PC-3 (cell line): Measurements from ENCODE around the gene TCEA2. TPM values are rescaled to one million over a fixed set of nuclear protein-coding genes. Genes with fewer than 3 reads are reported as not detected.

Experiments
- ATAC-seq: fragments of 200-7000 bp; cut with Tn5 transposase; 2 replicates; pipeline ENCODE4 v1.9.1; 2020; ENCODE audit warnings: mild to moderate bottlenecking, moderate library complexity
- BruUV-seq: library from RNA; stranded (reverse); fragments of 400-500 nt; replicated peaks from 2 replicates; lab custom pipeline; 2021; lab: Mats Ljungman, UMichigan
- CTCF ChIA-PET: fragments of 300-600 bp; sonication (Branson Sonifier 250); formaldehyde crosslinking; loops from one replicate; lab custom pipeline; 2022; ENCODE audit warnings: antibody characterized with exemption; lab: Charles Lee
- POLR2A ChIA-PET: fragments of 300-600 bp; sonication (Branson Sonifier 250); formaldehyde crosslinking; loops from one replicate; lab custom pipeline; 2022; ENCODE audit warnings: antibody characterized with exemption; ENCODE audit not compliant: unreplicated experiment; lab: Charles Lee
- DNase-seq: peaks from one replicate; pipeline ENCODE4 v3.0.0-alpha.2; 2015
- H2AFZ ChIP-seq: fragments of 300-600 bp; sonication (generic); 2 replicates; pipeline ENCODE4 v1.6.0; 2016; ENCODE audit warnings: antibody characterized with exemption, low read length
- H3F3A ChIP-seq: fragments of 300-600 bp; sonication (generic); one replicate; pipeline ENCODE4 v1.6.0; 2017; ENCODE audit warnings: antibody characterized with exemption, low read length, control low read depth, mild to moderate bottlenecking; ENCODE audit not compliant: unreplicated experiment
- H3K27ac ChIP-seq: fragments of 300-600 bp; sonication (generic); 2 replicates; pipeline ENCODE4 v1.5.1; 2016; ENCODE audit warnings: mild to moderate bottlenecking, low read length
- H3K27me3 ChIP-seq: fragments of 300-600 bp; sonication (generic); 2 replicates; pipeline ENCODE4 v1.6.1; 2016; ENCODE audit warnings: low read length, mixed read lengths
- H3K36me3 ChIP-seq: fragments of 300-600 bp; sonication (generic); 2 replicates; pipeline ENCODE4 v1.6.1; 2016; ENCODE audit warnings: low read depth, mixed run types, low read length, mixed read lengths
- H3K4me1 ChIP-seq: fragments of 300-600 bp; sonication (generic); 2 replicates; pipeline ENCODE4 v1.5.1; 2016; ENCODE audit warnings: low read length; ENCODE audit not compliant: insufficient read depth
- H3K4me2 ChIP-seq: fragments of 300-600 bp; sonication (generic); 2 replicates; pipeline ENCODE4 v1.6.0; 2016; ENCODE audit warnings: low read length
- H3K4me3 ChIP-seq: fragments of 300-600 bp; sonication (generic); 2 replicates; pipeline ENCODE4 v1.5.1; 2016; ENCODE audit warnings: mild to moderate bottlenecking, low read length, mixed read lengths
- H3K79me2 ChIP-seq: fragments of 300-600 bp; sonication (generic); 2 replicates; pipeline ENCODE4 v1.6.1; 2017; ENCODE audit warnings: low read length, mixed read lengths
- H3K9ac ChIP-seq: fragments of 300-600 bp; sonication (generic); 2 replicates; pipeline ENCODE4 v1.6.0; 2016; ENCODE audit warnings: mild to moderate bottlenecking, low read length
- H3K9me2 ChIP-seq: fragments of 300-600 bp; sonication (generic); replicated peaks from 2 replicates; pipeline ENCODE4 v1.6.1; 2016; ENCODE audit warnings: mixed run types, low read length, mixed read lengths
- H3K9me3 ChIP-seq: fragments of 300-600 bp; sonication (generic); 2 replicates; pipeline ENCODE4 v1.6.1; 2016; ENCODE audit warnings: low read length, mixed read lengths
- H4K20me1 ChIP-seq: fragments of 300-600 bp; sonication (generic); 2 replicates; pipeline ENCODE4 v1.6.1; 2016; ENCODE audit warnings: low read length, mixed read lengths
- EZH2 ChIP-seq: fragments of 300-600 bp; sonication (generic); IDR thresholded peaks from one replicate; pipeline ENCODE4 v1.6.1; 2017; ENCODE audit warnings: antibody characterized with exemption, mild to moderate bottlenecking, low read length; ENCODE audit not compliant: unreplicated experiment
- EZH2phosphoT487 ChIP-seq: fragments of 300-600 bp; sonication (generic); IDR thresholded peaks from 2 replicates; pipeline ENCODE4 v1.6.1; 2018; ENCODE audit warnings: mild to moderate bottlenecking, antibody characterized with exemption, low read length, borderline replicate concordance
- intact Hi-C: fragments of 100-400 bp; cut with micrococcal nuclease; formaldehyde crosslinking; loops from 2 replicates; pipeline ENCODE4 v1.9.0; 2023
- total RNA-seq: library from RNA; depleted of rRNA; stranded (reverse); fragments of >200 nt; gene quantifications from 2 replicates; pipeline ENCODE4 v1.2.3, GENCODE V29; 2014
- TF ChIP-seq, protein P1 (sequence below): fragments of 300-600 bp; sonication (generic); conservative IDR thresholded peaks from 2 replicates; pipeline ENCODE4 v1.5.1; 2017; ENCODE audit warnings: antibody characterized with exemption, low read depth, mild to moderate bottlenecking, low read length

TCEA2 gene
- total RNA-seq, 1 experiment from 2014 or later: 19.1 TPM

DNA sequence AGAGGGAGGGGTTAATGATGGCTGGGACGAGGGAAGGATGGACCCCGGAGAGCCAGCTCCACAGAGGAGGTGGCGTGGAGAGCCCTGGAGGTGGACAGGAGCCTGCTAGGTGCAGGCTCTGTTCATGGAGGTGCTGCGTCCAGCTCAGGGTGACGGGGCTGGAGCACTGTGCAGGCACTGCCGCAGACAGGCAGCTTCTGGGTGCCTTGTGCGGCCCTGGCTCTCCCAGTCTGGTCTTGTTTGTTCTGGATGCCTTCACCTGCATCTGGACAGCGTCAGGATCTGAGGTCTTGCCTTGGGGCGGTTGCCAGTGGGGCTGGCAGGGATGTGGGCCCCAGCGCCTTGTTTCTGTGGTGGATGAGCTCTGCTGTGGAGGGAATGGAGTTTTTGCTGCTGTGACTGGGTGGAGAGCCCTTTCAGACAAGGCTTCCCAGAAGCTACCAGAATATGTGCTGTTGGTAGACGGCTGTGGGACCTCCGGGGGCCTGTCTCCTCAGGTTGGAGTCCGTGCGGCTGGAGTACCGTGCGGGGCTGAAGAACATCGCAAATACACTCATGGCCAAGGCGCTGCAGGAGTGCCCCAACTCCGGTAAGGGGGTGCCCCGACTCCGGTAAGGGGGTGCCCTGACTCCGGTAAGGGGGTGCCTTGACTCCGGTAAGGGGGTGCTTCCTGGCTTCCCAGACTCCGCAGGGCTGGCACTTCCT lies 34.9 kb upstream of the TCEA2 start:
- no peaks in the 10 kb centered on the region for H3F3A ChIP-seq

DNA sequence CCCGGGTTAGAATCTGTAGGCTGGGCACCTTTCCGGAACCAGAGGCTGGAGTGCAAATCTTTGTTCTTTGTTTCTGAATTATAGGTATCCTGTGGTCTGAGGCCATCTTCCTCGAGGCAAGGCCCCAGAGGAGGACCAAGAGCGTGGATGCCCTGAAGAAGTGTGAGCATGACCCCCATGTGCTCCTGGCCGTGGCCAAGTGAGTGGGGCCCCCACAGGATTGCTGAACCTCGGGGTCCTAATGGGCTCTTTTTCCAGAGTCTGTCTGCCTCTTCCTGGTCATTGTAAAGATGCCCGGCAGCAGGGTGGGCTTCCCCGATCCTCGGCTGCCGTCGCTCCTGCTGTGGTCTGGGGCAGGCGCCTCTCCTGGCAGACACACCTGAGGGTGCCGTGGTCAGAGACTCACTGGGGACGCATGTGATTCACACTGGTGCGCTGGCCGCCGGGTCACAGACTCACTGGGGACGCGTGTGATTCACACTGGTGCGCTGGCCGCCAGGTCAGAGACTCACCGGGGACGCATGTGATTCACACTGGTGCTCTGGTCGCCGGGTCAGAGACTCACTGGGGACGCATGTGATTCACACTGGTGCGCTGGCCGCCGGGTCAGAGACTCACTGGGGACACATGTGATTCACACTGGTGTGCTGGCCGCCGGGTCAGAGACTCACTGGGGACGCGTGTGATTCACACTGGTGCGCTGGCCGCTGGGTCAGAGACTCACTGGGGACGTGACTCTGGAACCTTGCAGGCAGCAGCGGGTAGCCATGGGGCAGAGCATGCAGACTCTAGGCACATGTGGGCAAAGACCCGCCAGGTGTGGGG lies 33.5 kb upstream of the TCEA2 start:
- no peaks in the 10 kb centered on the region for H3K79me2 ChIP-seq
- POLR2A ChIA-PET: no interaction called here

More for the DNA sequence above, 34.9 kb upstream of the TCEA2 start:
- no peak overlapping the region for H3K4me3 ChIP-seq
- H3K9me2 ChIP-seq: no peaks in the 10 kb centered on the region
- H3K79me2 ChIP-seq: no peaks in the 10 kb centered on the region
- ATAC-seq: no peak
- intact Hi-C loops: no loop called here
- H3K36me3 ChIP-seq: peaks cover 49% of the 10 kb centered on the region
- POLR2A ChIA-PET: no interaction called here
- no peak overlapping the region for H3K27ac ChIP-seq
- DNase-seq: no peak
- H3K9me3 ChIP-seq: no peaks in the 10 kb centered on the region
- H3K4me1 ChIP-seq: no peaks in the 10 kb centered on the region
- CTCF ChIA-PET: no interaction called here
- TF ChIP-seq EZH2 (no peak), EZH2phosphoT487 (no peak)
- TF ChIP-seq, protein P1, sequence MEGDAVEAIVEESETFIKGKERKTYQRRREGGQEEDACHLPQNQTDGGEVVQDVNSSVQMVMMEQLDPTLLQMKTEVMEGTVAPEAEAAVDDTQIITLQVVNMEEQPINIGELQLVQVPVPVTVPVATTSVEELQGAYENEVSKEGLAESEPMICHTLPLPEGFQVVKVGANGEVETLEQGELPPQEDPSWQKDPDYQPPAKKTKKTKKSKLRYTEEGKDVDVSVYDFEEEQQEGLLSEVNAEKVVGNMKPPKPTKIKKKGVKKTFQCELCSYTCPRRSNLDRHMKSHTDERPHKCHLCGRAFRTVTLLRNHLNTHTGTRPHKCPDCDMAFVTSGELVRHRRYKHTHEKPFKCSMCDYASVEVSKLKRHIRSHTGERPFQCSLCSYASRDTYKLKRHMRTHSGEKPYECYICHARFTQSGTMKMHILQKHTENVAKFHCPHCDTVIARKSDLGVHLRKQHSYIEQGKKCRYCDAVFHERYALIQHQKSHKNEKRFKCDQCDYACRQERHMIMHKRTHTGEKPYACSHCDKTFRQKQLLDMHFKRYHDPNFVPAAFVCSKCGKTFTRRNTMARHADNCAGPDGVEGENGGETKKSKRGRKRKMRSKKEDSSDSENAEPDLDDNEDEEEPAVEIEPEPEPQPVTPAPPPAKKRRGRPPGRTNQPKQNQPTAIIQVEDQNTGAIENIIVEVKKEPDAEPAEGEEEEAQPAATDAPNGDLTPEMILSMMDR: no peak
- H3K27me3 ChIP-seq: no peaks in the 10 kb centered on the region
- H3K9ac ChIP-seq: no peak overlapping the region
- no TSS peak for BruUV-seq
- no peak overlapping the region for H3K4me2 ChIP-seq
- no peaks in the 10 kb centered on the region for H4K20me1 ChIP-seq
- H2AFZ ChIP-seq: no peak overlapping the region

More for the DNA sequence above, 33.5 kb upstream of the TCEA2 start:
- CTCF ChIA-PET: no interaction called here
- no peaks in the 10 kb centered on the region for H3K9me3 ChIP-seq
- BruUV-seq: no TSS peak
- no peaks in the 10 kb centered on the region for H3F3A ChIP-seq
- H3K4me3 ChIP-seq: no peak overlapping the region
- no peaks in the 10 kb centered on the region for H3K27me3 ChIP-seq
- no peaks in the 10 kb centered on the region for H4K20me1 ChIP-seq
- H3K4me2 ChIP-seq: no peak overlapping the region
- no peak overlapping the region for H3K27ac ChIP-seq
- DNase-seq: no peak
- no peak overlapping the region for H3K9ac ChIP-seq
- H3K9me2 ChIP-seq: no peaks in the 10 kb centered on the region
- H3K4me1 ChIP-seq: no peaks in the 10 kb centered on the region
- ATAC-seq: no peak
- no peak overlapping the region for H2AFZ ChIP-seq
- TF ChIP-seq EZH2phosphoT487 (no peak), EZH2 (no peak)
- TF ChIP-seq, protein P1: no peak
- H3K36me3 ChIP-seq: peaks cover 36% of the 10 kb centered on the region
- intact Hi-C loops: no loop called here
